Measurements from ENCODE around the gene RPL7A.

- TF ChIP-seq CTCF (optimal IDR thresholded peaks at IDR 0.05 in 1 of 3, IDR thresholded peaks at IDR 0.05 in 1 of 3, conservative IDR thresholded peaks at IDR 0.05 in 1 of 3; ENCODE audit: extremely low read depth in 1 of 3, insufficient read depth in 2 of 3, low read length in 3 of 3) (no peak), EZH2 (IDR thresholded peaks at IDR 0.05; ENCODE audit: low read length) (no peak)
Measured at GRCh38 chr9:133304477-133305377, 43.3 kb upstream of the RPL7A start.
